Uterus (tissue), 4 donors: ENCODE results near the gene SFXN3. TPM values are rescaled to one million over a fixed set of nuclear protein-coding genes. Genes with fewer than 3 reads are reported as not detected.
A peak's percentile ranks its signal among the peaks of the same experiment; 100 is the strongest.

Source experiments
- DNase-seq, 2 donors: peaks; one replicate each; pipeline ENCODE4 v3.0.0-alpha.2; 2019 to 2020
- H3K27ac ChIP-seq, 2 donors: fragments of 200-600 bp; sonication (generic); 1 replicate in 1 of 2; 2 replicates in 1 of 2; pipeline ENCODE4 v1.5.1; 2016 to 2018
- H3K27me3 ChIP-seq, 2 donors: fragments of 200-600 bp; sonication (generic); one replicate each; pipeline ENCODE4 v1.5.1; 2018 to 2019; ENCODE audit warnings: control low read depth in 1 of 2
- H3K36me3 ChIP-seq, 2 donors: fragments of 200-600 bp; sonication (generic); one replicate each; pipeline ENCODE4 v1.5.1; 2019; ENCODE audit warnings: control low read depth in 1 of 2
- H3K4me1 ChIP-seq, 2 donors: fragments of 200-600 bp; sonication (generic); one replicate each; pipeline ENCODE4 v1.5.1; 2018 to 2019; ENCODE audit warnings: control low read depth in 1 of 2
- H3K4me3 ChIP-seq, 2 donors: fragments of 200-600 bp; sonication (generic); 1 replicate in 1 of 2; 2 replicates in 1 of 2; pipeline ENCODE4 v1.5.1; 2018 to 2019; ENCODE audit warnings: mild to moderate bottlenecking in 1 of 2
- H3K9me3 ChIP-seq, 2 donors: fragments of 200-600 bp; sonication (generic); one replicate each; pipeline ENCODE4 v1.5.1; 2019; ENCODE audit warnings: control low read depth in 1 of 2
- POLR2A ChIP-seq, 2 donors: fragments of 450-650 bp; IDR thresholded peaks; one replicate each; pipeline ENCODE4 v1.6.1; 2016; ENCODE audit warnings: antibody characterized with exemption in 2 of 2, mild to moderate bottlenecking in 1 of 2, moderate library complexity in 1 of 2
- intact Hi-C: fragments of 100-400 bp; cut with DNase I; formaldehyde crosslinking; loops from one replicate; pipeline ENCODE4 v1.15.1; 2023; ENCODE audit warnings: low total_unique reads
- total RNA-seq, 4 donors: library from RNA; depleted of rRNA in 3 of 4; stranded (reverse); fragments of >200 nt in 3 of 4; gene quantifications; one replicate each; pipeline versions ENCODE4 v1.1.0 to v1.2.4, GENCODE V29; 2014 to 2023
- TF ChIP-seq, protein P1 (sequence below), 4 experiments: fragments of 200-600 bp in 2 of 4; fragments of 450-650 bp in 2 of 4; sonication (generic) in 2 of 4; IDR thresholded peaks; one replicate each; pipeline ENCODE4 v1.5.1; 2016 to 2019; ENCODE audit warnings: antibody characterized with exemption in 4 of 4, mild to moderate bottlenecking in 2 of 4, moderate library complexity in 1 of 4
- donor health status: DM: yes; HTN: yes; CAD: no.

The SFXN3 gene
- total RNA-seq, 4 donors from 2014 or later: 34.6 to 161 (median 58.1) TPM

DNA sequence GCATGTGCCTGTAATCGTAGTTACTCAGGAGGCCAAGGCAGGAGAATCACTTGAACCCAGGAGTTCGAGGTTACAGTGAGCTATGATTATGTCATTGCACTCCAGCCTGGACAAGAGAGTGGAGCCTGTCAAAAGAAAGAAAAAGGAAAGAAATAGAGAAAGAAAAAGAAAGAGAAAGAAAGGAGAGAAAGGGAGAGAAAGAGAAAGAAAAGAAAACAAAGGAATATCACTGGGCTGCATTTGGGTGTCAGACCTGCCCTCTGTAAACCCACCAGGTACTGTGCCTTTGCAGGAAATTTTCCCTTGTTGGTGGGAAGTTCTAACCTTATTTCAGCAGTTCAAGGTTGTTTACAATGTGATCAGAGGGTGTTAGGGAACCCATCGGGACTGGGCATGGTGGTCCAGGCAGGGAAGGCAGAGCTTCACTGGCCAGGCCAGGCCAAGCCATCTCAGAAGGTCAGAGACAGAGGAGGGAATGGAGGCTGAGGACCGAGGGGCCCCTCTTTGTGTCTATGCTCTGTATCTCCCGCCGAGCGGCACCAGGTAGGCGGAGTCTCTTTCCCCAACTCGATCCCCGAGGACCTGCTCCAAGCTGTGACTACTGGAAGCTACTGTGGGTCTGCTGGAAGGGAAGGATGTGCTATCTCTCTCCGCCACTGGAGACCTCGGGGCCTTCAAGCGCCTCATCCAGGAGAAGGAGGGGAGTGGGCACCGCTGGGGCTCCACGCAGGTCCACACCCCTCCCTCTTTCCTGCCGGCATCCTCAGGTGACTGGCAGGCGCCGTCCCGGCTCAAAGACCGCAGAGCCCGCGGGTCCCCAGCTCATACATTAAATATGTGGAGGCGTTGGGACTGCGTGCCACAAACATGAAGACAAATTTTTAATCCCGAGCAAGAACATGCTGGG, 15.6 kb downstream of the SFXN3 start:
- no peak overlapping the region for H3K4me3 ChIP-seq
- H3K9me3 ChIP-seq: no peaks in the 10 kb centered on the region
- DNase-seq: no peak
- peaks cover 0 to 8% of the 10 kb centered on the region in 2 donors for H3K4me1 ChIP-seq
- no peak overlapping the region for H3K27ac ChIP-seq
- H3K36me3 ChIP-seq: no peaks in the 10 kb centered on the region
- H3K27me3 ChIP-seq: peaks cover 18 to 44% of the 10 kb centered on the region in 2 donors
- intact Hi-C loops: no loop called here
- no peak for TF ChIP-seq POLR2A (IDR thresholded peaks at IDR 0.05)
- TF ChIP-seq, protein P1, sequence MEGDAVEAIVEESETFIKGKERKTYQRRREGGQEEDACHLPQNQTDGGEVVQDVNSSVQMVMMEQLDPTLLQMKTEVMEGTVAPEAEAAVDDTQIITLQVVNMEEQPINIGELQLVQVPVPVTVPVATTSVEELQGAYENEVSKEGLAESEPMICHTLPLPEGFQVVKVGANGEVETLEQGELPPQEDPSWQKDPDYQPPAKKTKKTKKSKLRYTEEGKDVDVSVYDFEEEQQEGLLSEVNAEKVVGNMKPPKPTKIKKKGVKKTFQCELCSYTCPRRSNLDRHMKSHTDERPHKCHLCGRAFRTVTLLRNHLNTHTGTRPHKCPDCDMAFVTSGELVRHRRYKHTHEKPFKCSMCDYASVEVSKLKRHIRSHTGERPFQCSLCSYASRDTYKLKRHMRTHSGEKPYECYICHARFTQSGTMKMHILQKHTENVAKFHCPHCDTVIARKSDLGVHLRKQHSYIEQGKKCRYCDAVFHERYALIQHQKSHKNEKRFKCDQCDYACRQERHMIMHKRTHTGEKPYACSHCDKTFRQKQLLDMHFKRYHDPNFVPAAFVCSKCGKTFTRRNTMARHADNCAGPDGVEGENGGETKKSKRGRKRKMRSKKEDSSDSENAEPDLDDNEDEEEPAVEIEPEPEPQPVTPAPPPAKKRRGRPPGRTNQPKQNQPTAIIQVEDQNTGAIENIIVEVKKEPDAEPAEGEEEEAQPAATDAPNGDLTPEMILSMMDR (IDR thresholded peaks at IDR 0.05): no peak

DNA sequence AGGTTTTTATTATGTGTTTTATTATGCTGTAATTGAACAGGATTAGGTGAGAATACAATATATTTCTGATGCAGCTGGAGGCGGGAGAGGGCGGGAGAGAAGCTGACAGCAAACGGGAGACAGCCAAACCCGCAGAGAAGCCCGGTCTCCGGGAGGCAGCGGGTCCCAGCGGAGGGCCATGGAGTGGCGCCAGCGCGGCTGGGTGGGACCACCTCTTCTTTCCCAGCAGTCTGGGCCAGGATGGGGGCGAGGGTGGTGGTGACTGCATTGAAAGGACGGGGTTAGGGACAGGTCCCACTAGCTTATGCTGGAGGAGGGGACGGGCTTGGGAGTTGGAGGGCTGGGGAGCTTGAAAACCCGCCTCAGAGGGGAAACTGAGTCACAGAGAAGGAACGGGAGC, 16.2 kb downstream of the SFXN3 start:
- peaks cover 0 to 5% of the 10 kb centered on the region in 2 donors for H3K4me1 ChIP-seq
- no peaks in the 10 kb centered on the region for H3K9me3 ChIP-seq
- TF ChIP-seq, protein P1 (IDR thresholded peaks at IDR 0.05): no peak
- no peak for TF ChIP-seq POLR2A (IDR thresholded peaks at IDR 0.05)
- no peak for DNase-seq
- peaks cover 18 to 44% of the 10 kb centered on the region in 2 donors for H3K27me3 ChIP-seq
- intact Hi-C loops: no loop called here
- no peak overlapping the region for H3K4me3 ChIP-seq
- H3K36me3 ChIP-seq: no peaks in the 10 kb centered on the region
- H3K27ac ChIP-seq: no peak overlapping the region

DNA sequence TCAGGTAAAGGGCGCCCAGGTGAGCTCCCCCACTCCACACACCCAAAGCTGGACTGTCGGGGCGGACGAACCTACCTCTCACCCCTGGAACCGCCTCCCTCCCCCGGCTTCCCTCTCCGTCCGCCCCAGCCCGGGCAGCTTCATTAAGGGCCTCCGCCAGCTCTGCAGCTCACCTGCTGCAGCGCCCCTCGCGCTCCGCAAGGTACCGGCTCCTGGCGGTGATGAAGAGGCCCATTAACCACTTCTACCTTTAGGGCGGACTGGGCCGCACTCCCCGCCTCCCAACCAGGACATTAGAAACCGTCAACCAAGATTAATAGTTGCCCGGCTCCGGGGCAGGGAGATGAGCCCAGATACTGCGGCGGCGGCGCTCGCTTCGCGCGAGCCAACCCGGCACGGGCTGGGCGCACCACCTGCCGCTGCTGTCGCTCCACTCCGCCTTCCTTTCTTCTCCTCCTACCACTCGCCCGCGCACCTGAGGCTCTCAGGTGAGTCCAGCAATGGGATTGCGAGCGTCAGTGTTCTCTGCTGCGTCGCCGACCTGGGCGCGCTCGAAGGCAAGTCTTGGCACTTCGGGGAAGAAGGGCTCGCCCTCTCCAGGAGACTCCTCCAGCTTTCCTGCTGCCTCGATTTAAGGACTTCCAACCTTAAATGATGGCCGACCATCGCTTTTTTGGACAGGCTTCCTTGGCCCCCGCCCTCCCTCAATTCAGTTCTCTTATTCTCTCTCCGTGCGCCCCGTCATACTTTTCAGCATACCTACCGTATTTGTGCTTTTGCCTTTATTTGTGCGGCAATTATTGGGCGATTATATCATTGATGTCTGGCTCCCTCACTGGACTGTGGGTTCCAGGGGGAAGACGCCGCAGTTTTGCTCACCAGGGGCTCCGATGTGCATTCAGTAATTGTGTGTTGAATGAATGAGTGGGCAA, 17.2 kb downstream of the SFXN3 start:
- Histone ChIP-seq H3K36me3 (no peaks in the 10 kb centered on the region), H3K9me3 (no peaks in the 10 kb centered on the region), H3K27me3 (peaks cover 18 to 44% of the 10 kb centered on the region in 2 donors), H3K27ac (no peak overlapping the region), H3K4me1 (peaks cover 0 to 5% of the 10 kb centered on the region in 2 donors), H3K4me3 (no peak overlapping the region)
- DNase-seq: no peak
- TF ChIP-seq, protein P1 (IDR thresholded peaks at IDR 0.05): no peak
- TF ChIP-seq POLR2A (IDR thresholded peaks at IDR 0.05): no peak
- intact Hi-C loops: no loop called here

DNA sequence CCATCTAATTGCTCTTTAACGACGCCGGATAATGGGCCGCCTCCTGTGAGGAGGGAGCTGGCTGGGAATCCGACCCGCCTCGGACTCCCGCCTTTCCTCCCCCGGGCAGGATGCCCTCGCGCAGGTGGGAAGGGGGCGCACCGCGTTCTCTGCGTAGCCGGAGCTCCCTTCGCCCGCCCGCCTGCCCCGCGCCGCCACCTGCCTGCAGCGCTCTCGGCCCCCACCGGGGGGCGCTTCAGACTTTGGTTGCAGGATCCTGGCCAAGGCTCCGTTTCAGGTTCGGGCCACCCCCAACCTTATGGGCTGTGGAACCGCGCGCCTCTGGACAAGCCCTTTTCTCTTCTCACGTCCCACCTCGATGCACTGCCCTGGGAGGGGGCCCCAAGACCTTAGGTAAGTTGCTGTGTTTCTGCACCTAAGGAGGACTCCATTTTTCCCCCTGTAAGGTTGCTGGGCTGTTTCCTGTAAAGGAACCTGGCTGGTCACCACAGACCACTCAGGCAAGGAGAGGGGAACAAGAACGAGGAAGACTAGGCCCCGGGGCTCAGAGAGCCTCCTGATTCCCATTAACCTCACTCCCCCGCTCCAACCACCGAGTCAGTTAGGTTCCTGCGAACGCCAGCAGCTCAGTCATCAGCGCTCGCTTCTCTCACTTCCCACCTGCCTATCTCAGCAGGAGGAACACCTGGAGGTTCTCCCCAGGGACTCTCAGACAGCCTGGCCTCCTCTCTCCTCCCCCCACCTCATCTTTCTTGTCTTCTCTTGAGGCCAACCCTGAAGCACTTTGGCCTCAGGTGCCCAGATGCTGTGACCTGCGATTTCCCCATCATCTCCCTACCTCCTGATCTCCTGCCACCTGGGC, 19.4 kb downstream of the SFXN3 start:
- Histone ChIP-seq H3K27me3 (peaks cover 18 to 44% of the 10 kb centered on the region in 2 donors), H3K27ac (no peak overlapping the region), H3K4me3 (no peak overlapping the region), H3K4me1 (peaks cover 0 to 5% of the 10 kb centered on the region in 2 donors), H3K36me3 (no peaks in the 10 kb centered on the region), H3K9me3 (no peaks in the 10 kb centered on the region)
- DNase-seq: no peak
- TF ChIP-seq POLR2A (IDR thresholded peaks at IDR 0.05): no peak
- TF ChIP-seq, protein P1 (IDR thresholded peaks at IDR 0.05): peak; percentile 50 to 72 (median 64)
- intact Hi-C loops: no loop called here
